ENCODE measurements around the gene PDE9A. TPM values are rescaled to one million over a fixed set of nuclear protein-coding genes. Genes with fewer than 3 reads are reported as not detected.

PDE9A gene
- total RNA-seq, 1 donor from 2014 or later = 3.4 TPM

DNA sequence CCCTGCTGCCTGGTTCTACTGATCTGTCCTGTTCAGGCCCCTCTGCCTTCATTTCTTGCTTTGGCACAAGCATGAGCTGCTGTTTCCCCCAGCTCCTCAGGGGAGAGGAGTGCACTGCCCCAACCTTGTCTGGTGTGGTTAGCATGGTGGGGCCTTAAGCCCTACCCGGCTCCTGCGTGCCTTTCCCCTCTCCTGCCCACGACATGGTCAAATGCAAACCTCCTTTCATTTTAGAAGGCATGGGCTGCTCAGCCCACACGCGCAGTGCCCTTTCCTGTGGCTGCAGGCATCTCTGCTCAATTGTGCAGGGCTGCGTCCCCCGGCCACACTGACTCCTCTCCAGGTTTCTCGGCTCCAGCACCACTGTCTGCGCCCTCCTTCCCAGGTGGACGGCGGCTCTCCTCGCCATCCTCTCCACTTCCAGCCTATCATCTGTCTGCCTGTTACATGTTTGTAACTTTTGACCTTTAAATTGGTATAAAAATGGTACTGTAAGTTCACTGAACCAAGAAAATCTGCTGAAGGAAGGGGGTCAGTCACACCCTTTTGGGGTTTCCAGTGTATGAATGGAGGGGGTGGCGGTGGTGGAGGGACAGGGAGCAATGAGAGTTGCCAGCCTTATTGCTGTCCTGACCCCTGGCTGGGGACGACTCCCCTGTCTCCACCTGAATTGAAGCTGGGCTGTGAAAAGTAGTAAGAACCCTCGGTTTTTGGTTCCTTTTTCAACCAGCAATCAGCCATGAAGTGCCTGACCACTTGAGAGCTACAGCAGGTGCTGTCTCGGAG, 5.1 kb downstream of the PDE9A start:
- no peak for DNase-seq

DNA sequence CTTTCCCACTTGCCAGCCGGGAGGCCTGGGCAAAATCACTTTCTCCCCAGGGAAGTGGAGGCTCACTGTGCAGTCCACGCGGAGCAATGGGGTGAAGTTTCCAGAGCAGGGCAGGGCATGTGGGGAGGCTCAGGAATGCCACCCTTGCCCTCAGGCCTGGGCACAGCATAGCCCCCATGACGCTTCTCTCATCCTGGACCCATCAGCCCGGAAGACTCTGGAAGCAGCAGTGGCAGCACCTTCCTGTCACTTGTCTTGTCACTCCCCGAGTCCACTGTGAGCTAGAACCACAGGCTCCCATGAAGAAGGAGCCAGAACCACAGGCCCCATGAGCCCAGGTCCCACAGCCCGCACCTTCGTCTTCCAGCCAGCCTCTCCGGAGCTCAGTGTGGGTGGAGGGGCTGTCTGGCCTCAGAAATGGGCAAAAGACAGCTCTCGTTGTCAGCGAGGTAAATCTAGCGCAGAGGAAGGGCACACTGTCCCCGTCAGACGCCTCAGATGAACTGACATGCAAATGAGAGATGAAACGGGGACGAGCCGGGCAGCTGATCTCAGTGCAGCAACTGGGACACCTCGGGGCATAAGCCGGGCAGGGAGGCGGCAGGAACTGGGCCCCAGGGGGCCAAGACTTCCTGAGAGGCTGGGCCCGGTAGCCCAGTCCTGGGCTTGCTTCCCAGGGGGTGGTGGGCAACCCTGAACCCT, 6.1 kb downstream of the PDE9A start:
- DNase-seq = no peak

DNA sequence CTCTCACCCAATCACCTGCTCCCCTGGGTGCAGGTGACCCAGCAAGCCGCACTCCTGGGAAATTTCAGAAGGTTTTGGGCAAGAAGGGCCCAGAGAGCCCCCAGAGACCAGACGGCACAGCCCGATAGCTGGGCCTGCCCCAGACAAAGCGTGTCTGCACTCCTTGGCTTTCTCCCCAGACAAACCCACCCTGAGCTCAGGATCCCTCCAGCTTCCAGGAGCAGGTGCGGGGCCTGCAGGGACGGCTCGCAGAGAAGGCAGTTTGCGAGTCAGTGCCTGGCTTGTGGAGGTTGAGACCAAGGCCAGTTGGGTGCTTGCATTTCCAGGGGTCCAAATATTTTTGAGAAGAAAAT, 6.7 kb downstream of the PDE9A start:
- no peak for DNase-seq

DNA sequence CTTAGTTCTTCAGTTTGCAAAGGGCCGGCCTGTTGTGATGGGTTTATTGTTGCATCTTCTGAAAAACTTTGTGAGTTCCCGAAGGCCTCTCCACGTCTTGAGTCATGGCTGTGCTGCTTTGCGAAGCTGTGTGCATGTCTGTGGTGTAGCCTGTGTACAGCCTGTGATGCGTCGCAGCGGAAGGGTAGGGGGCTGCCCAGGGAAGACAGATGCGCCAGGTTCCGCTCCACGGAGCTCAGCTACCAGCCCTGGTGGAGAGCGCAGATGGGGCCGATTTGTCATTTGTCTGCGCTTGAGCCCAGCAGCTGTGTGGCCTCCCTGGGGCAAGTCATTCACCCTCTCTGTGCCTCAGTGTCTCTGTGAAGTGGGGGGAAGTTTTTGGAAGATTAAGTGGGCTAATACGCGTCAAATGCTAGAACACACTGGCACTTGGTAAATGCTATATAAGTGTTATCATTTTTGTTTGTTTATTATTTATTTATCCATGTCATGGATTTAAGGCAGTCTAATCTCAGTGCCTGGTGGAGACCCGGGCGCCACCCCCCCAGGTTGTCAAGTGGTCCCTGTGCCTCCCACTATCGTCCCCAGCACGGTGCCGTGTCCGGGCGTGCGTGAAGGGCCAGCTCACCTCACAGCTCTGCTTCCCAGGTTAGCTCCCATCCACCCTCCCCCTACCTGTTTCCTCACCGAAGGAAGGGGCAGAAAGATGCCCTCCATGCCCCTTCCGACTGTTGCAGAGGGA, 8.4 kb downstream of the PDE9A start:
- DNase-seq = no peak

DNA sequence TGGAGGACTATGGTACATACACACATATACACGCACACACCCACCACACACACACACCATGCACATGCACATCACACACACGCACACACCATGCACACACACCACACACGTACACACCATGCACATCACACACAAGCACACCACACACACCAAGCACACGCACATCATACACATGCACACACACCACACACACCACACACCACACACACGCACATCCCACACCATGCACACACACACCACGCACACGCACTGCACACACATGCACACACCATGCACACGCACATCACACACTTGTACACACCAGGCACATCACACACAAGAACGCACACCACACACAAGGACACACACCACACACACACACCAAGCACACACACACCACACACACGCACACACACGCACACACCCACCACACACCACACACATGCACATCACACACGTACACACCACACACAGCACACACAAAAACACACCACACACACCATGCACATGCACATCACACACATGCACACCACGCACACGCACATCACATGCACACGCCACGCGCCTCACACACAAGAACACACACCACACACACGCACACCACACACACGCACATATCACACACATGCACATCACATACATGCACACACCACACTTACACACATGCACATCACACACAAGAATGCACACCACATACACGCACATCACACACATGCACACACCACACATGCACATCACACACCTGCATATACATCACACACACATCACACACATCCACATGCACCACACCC, 9.2 kb downstream of the PDE9A start:
- no peak for DNase-seq

DNA sequence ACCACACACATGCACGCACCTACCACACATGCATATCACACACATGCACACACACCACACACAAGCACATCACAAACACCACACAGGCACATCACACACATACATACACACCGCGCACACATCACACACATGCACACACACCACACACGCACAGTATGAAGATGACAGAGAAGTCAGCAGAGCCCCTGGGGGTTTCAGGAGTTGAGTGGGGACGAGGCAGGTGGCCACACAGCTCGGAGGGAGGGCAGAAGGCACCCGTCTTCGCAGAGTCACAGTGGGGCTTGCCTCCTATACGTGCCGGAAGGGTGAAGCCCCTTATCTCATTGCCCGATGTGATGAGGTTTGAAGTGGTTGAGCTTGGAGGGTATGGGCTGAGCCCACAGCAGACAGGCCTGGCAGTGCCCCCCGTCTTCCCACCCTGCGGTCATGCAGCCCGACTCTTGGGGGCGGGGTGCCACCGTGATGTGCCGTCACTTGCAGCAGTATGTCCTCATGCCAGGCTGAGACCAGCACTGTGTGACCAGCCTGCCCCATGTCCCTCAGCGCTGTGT, 9.9 kb downstream of the PDE9A start:
- DNase-seq = no peak

DNA sequence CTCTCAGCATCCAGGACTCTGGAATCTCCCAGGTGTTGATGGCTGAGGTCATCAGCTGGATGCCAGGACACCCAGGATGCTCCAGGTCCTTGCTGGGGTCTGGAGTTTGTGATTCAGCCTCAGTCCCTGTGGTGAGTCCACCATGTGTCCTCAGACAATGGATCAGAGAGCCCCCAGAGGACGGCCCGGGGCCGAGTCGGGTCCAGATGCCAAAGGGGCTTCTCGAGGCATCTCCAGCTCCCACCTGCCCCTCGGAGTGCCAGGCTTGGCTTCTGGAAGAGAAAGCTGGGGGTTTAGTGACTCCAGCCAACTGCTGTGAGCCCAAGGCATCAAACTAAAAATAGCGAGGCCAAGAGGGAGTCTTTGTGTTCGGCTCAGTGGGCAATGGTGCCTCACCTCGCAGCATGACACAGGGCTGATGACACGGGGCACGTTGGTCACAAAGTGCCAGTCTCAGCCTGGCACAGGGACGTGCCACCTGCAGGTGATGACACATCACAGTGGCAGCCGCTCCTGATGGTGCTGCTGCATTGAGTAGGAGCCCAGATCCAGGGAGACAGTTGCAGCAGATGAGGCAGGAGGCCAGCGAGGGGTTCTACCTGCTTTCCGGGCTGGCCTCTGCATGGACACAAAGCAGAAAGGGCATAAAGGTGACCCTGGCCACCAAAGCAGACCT, 10.6 kb downstream of the PDE9A start:
- DNase-seq = no peak

DNA sequence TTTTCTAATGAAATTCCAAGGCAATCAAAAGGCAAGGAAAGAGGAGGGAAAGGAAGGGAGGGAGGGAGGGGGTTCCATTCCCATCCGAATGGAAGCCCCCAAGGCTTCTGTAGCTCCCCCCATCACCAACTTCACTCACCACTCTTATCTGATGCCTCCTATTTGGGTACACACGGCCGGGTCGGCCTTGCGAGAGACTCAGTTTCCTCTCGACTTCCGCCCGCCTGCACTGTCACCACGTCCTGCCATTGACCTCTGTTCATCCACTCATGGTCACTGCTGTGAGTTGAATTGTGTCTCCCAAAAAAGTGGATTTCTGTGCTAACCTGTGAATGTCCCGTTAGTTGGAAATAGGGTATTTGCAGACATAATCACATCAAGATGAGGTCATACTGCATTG, 11.2 kb downstream of the PDE9A start:
- no peak for DNase-seq

DNA sequence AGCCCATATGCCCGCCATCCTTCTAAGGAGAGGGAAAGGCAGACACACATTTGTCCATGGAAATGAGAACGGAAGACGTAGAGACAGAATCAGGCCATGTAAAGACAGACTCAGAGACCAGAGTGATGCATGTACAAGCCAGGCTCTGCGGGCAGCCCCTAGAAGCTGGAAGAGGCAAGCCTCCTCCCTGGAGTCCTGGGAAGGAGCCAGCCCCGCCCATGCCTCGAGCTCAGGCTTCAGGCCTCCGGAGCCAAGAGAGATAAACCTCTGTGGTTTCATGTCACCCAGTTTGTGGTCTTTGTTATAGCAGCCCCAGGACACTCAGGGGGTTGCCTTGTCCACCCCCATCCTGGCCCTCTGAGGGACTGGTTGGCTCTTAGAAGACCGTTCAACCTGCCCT, 11.6 kb downstream of the PDE9A start:
- DNase-seq = no peak

DNA sequence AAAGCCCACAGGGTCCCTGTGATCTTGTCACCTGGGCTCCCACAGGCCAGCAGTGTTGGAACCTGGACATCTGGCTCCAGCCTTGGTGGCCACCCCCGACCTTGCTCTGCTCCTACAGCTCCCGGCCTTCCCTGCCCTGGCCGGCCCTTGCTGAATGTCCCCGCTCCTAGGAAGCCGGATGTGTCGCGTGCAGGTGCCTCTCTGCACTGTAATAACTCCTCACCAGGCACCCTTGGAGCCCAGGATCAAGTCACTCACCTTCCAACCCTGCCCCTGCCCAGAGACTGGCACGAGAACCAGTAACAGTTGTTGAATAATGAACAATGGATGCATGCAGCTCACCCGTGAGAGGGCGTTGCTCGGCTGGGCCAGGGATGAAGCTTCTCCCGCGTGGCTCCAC, 12.1 kb downstream of the PDE9A start:
- DNase-seq = no peak

DNA sequence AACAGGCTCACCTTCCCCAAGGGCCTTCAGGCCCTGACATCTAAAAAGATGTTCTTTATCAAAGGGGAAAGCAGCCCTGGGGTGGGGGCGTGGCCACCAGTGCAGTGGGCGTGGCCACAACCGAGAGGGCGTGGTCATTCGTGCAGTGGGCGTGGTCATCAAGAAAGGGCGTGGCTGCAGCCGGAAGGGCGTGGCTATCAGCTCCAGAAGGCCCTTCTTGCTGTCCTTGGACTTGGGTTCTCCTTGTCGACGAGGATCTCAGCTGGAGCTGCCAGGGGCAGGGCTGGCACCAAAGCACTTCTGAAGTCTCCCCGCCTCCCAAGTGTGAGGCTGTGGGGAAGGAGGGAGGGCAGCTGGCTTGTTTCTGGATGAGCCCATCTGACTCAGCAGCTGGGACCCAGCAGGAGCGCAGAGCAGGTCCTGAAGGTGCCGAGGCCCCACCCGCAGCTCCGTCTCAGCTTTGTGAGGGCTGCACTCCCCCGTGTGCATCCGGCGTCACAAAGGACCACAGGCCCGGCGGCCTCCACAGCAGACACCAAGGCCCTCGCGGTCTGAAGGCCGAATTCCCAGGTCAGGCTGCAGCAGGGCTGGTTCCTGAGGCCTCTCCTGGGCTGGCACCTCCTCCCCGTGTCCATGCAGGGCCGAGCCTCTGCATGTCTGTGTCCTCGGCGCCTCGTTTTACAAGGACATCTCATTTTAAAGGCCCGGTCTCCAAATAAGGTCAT, 12.8 kb downstream of the PDE9A start:
- DNase-seq = no peak

DNA sequence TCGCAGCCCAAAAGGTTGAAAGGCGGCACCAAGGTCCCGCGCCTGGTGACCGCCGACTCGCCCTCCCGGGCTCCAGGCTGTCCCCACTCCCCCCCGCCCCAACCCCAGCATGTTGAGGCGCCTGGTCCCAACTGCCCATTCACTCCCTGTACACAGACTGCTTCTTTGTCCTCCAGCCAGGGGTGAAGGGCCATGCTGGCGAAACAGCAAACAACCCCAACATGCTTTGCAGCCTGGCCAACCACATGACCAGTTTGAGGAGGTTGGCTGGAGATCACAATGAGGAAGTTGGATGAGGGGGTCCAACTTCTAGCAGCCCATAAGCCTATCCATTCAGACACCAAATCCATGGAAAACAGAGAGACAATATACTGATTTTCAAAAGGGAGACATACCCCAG, 13.5 kb downstream of the PDE9A start:
- DNase-seq = no peak

DNA sequence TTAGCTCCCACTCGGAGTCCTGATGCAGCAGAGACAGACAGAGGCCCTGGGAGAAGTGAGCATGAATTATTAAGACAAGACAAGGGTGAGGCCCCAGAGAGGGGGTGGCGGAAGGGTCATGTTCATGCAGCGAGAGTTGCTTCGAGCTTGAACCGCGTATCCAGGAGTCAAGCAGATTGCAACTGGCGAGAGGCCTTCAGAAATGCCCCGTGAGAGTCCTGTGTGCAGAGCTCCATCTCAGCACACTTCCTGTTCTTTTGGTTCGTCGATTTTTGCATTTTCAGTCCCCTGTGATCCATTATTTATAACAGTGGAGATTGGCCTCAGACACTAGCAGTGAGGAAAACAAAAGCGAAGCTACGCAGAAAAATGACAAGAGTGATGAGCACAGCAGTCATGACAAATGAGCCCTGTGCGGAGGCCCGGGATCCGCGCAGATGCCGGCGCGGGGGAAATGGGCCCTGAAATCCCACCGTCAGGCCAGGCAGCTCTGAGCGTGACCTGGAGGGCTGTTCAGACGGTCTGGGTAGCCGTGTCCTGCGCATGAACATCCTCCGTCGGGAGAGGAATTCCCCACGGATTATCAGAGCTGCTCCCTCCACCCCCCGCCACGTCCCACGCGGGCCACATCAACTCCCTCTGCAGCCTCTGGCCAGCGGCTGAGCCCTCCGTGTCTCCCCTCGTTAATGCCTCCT, 15.0 kb downstream of the PDE9A start:
- DNase-seq = peak; percentile 22

DNA sequence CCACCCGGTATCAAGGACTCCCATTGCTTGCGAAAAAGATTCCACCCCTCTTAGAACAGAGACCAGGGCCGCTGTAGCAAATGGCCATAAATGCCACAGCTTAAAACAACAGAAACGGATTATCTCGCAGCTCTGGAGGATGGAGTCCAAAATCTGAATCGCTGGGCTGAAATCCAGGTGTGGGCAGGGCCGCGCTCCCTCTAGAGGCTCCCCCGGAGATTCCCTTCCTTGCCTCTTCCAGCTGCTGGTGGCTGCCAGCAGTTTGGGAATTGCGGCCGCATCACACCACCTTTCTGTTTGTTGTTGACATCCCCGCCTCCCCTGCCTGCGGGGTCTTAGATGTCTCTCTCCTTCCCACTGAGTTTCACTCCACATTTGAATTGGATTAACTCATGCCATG, 15.6 kb downstream of the PDE9A start:
- peak; percentile 41 for DNase-seq

DNA sequence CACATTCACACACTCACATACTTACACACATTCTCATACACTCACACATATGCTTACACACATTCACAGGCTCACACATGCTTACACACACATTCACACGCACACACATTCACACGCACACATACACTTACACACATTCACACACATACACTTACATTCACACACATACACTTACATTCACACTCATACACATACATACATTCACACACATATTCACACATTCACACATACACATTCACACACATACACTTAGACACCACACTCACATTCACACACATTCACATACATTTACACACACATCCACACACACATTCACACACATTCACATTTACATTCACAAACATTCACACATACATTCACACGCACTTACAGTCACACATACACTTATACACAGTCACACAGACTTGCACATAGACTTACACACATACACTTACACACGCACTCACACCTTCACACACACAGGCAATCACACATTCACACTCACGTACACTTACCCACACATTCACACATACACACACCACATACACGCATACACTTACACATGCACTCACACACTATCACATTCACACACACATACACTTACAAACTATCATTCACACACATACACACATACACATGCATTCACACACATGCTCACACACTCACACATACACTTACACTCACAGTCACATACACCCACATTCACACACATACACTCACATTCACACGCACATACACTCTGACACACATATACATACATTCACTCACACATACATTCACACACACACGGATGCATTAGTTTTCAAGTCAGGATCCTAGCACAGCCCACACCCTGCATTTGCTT, 16.8 kb downstream of the PDE9A start:
- no peak for DNase-seq

DNA sequence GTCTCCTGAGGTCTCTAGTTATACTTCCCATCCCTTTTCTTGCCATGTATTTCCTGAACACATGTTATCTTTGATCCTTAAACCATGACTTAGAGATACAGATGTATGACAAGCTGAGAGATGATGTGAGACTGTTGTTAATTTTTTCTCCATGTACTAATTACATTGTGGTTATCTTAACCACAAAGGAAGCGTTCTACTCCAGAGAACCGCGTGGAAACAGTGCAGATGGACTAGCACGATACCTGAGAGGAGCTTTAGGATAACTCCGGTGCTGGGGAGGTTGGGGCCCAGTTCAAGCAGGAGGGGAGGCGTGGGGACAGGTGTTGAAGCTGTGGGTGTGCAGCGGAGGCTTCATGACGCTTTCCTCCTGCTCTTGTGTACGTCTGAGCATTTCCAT, 17.5 kb downstream of the PDE9A start:
- no peak for DNase-seq

DNA sequence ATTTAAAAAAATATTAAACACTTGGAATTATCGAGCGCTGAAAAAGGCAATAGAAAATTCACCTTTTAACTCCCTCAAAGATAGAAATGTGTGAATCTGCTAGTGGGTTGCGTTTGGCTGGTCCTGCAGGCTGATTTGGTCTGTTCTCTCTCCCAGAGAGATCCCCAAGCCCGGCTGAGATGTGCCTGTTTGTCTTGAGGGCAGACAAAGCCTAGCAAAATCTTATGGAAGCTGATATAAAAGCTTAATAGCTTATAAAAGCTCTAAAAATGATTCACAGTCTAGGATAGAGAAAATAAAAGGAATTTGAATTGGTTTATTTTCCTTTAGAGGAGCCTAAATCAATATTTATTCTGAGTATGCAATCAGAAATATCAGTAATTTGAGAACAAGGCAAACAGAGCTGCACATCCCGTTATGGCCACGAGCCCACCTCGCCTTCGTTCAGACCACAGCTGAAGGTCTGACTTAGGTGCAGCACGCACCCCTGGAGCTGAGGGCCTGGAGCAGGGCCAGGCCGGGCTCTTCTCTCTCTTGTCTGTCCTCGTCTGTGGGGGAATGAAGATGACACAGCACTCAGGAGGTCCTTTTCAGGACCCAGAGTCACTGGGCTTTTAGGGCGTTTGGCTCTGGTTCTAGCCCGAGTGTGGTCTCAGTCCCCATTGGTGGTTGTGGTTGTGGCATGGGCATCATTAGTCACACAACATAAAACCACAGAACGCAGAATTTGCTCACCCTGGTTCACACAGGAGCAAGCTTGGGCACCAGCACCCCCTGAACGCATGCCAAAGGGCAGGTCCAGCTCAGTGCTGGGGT, 18.6 kb downstream of the PDE9A start:
- DNase-seq = no peak

DNA sequence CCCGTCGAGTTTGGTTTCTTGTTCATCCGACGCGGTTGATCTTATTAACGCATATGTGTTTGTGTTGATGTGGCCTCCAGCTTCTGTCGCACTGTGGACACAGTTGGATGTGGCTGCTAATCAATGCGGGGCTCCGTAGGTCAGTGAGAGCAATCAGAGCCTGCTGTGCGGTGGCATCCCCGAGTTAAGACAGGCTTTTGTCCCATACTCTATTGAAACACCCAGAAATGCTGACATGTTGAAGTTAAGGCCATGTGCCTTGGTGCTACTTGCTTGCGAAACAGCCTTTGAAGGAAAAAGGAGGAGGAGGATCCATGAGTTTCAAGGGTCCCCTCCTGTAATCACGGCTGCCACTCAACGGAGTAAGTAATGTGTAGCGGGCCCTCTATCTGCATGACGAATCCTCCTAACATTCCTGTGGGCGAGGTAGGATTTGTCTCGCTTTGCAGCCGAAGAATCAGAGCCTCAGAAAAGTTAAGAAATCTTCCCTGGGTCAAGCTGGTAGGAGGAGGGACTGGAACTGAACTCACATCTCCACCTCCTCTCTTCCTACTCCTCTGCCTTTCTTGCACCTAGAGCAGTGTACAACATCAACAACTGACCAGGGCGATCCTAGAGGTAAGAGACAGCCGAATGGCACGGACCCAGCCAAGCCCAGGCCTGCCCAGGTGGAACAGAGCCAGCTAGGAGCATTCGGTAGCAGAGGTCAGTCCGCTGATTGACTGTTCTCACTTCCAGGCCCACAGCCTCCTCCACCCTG, 19.5 kb downstream of the PDE9A start:
- DNase-seq = no peak
